Measurements from ENCODE around the gene OAS2.
"Not testable (repeated sequence)": the region's sequence is repeated elsewhere in the genome, so short reads cannot be mapped to it uniquely, and the experiment has no call there.

The OAS2 gene

GRCh38 chr12:112957125-112957524 lies 21.2 kb upstream of the OAS2 start:
- not testable (repeated sequence) for DNase-seq

- no peak for DNase-seq
Measured at GRCh38 chr12:112961074-112961473, 17.2 kb upstream of the OAS2 start.

GRCh38 chr12:112961536-112961935 lies 16.8 kb upstream of the OAS2 start:
- DNase-seq = no peak

GRCh38 chr12:112962561-112962960 lies 15.8 kb upstream of the OAS2 start:
- DNase-seq = no peak

GRCh38 chr12:112963227-112963861 lies 15.0 kb upstream of the OAS2 start:
- no peak for DNase-seq

GRCh38 chr12:112964067-112964670 lies 14.2 kb upstream of the OAS2 start:
- DNase-seq = no peak

- DNase-seq = no peak
Measured at GRCh38 chr12:112964915-112965314, 13.4 kb upstream of the OAS2 start.

- no peak for DNase-seq
Measured at GRCh38 chr12:112965643-112966042, 12.7 kb upstream of the OAS2 start.

GRCh38 chr12:112967306-112967705 lies 11.0 kb upstream of the OAS2 start:
- no peak for DNase-seq

GRCh38 chr12:112967858-112968257 lies 10.5 kb upstream of the OAS2 start:
- DNase-seq = no peak

GRCh38 chr12:112969547-112970306 lies 8.6 kb upstream of the OAS2 start:
- no peak for DNase-seq

GRCh38 chr12:112970391-112970790 lies 7.9 kb upstream of the OAS2 start:
- no peak for DNase-seq

GRCh38 chr12:112971248-112971647 lies 7.1 kb upstream of the OAS2 start:
- no peak for DNase-seq

- no peak for DNase-seq
Measured at GRCh38 chr12:112973011-112973735, 5.1 kb upstream of the OAS2 start.

GRCh38 chr12:112973818-112974231 lies 4.5 kb upstream of the OAS2 start:
- no peak for DNase-seq

GRCh38 chr12:112974904-112975303 lies 3.4 kb upstream of the OAS2 start:
- DNase-seq = no peak

- no peak for DNase-seq
Measured at GRCh38 chr12:112977139-112977538, 1.2 kb upstream of the OAS2 start.

- no peak for DNase-seq
Measured at GRCh38 chr12:112977641-112978040, 678 bp upstream of the OAS2 start.

GRCh38 chr12:112979041-112979680 lies 842 bp downstream of the OAS2 start:
- DNase-seq = no peak

GRCh38 chr12:112980491-112981158 lies 2.3 kb downstream of the OAS2 start:
- no peak for DNase-seq

- DNase-seq = no peak
Measured at GRCh38 chr12:112985642-112986290, 7.4 kb downstream of the OAS2 start.

- DNase-seq = no peak
Measured at GRCh38 chr12:112986291-112986800, 8.0 kb downstream of the OAS2 start.

Measured in NCI-H1417 treated with DMSO at 0.1 percent for 48 hours (cell line).